Left renal cortex interstitium (tissue), 4 donors: ENCODE data around the gene MRPS14. TPM values are rescaled to one million over a fixed set of nuclear protein-coding genes. Genes with fewer than 3 reads are reported as not detected.

Experiments used
- polyA plus RNA-seq, 4 donors: library from polyadenylated mRNA; unstranded; fragments of 120-200 nt; gene quantifications; one replicate each; pipeline ENCODE4 v1.2.1, GENCODE V29; 2013; ENCODE audit not compliant: insufficient read length in 4 of 4

The MRPS14 gene
- polyA plus RNA-seq, 4 donors, result 48.1 to 52.6 (median 50.2) TPM

Other genes starting within 250 kb of the MRPS14 start
- 100 to 1,000 TPM; 109 to 130 (median 128) TPM for gene CACYBP, start 23.5 kb downstream of the MRPS14 start, polyA plus RNA-seq
- 1 to 10 TPM; 2.4 to 3.0 (median 2.9) TPM for gene TNN, start 44.4 kb upstream of the MRPS14 start, polyA plus RNA-seq
- gene KIAA0040, start 169.4 kb upstream of the MRPS14 start, polyA plus RNA-seq, result 10 to 100 TPM; 13.0 to 17.8 (median 14.9) TPM